Measurements from ENCODE around the gene RIN3.

Gene RIN3

GRCh38 chr14:92556863-92557543 lies 43.4 kb downstream of the RIN3 start:
- DNase-seq = no peak

- no peak for DNase-seq
Measured at GRCh38 chr14:92557544-92557912, 43.9 kb downstream of the RIN3 start.

- DNase-seq = no peak
Measured at GRCh38 chr14:92558319-92558718, 44.7 kb downstream of the RIN3 start.

DNA sequence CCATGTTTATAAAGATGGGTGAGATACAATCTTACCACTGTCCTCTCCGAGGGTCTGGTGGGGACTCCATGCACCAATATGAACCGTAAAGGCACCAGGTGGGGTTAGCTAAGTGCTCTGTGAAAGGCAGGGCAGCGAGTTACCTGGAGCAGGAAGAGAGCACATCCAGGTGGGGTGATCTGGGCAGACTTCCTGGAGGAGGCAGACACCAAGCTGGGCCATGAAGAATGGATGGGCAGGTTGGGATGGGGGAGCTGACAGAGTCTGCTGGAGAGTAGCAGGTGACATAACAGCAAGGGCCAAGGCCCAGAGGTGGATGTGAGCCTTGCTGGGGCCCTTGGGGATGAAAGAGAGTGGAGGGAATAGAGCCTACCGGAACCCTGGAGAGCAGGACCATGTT lies 45.9 kb downstream of the RIN3 start:
- no peak for DNase-seq

GRCh38 chr14:92560106-92560865 lies 46.7 kb downstream of the RIN3 start:
- DNase-seq = no peak

DNA sequence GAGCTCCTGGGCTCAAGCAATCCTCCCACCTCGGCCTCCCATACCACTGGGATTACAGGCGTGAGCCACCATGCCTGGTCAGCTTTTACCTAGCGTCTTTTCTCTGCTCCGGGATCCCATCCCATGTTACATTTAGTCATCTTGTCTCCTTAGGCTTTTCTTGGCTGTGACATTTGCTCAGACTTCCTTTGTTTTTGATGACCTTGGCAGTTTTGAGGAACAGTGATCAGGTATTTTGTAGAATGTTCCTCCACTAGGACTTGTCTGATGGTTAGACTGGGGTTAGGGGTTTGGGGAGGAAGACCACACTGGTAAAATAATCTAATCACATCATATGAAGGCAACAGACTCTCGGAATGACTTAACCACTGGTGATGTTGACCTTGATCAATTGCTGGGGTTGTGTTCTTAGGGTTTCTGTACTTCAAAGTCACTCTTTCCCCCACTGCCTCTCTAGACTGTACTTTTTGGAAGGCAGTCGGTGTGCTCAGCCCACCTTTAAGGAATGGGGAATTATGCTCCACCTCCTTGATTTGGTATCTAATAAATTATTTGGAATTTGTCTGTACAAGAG lies 48.4 kb downstream of the RIN3 start:
- no peak for DNase-seq

GRCh38 chr14:92563359-92563758 lies 49.8 kb downstream of the RIN3 start:
- DNase-seq = no peak

DNA sequence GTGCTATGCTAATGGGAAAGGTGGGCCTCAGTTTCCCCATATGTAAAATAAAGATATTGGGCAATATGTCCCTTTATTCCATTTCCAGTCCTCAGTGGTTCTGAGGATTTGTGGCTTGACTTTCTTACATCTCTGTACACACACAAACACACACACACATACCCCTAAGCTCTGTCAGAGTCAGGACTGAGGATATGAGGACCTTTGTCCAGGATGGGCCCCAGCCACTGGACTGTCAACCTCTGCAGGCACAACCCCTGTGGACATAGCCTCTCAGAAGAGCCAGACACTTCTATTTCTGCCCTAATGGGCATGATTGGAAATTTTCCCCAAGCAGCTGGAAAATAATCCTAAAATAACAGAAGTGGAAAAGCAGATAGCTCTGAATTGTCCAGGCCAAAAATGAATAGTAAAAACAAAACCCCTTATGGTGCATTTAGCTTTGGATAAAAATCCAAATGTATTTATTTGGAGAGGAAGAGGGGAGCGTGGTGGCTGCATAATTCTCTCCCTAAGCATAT lies 50.2 kb downstream of the RIN3 start:
- DNase-seq = no peak

GRCh38 chr14:92564344-92565039 lies 50.9 kb downstream of the RIN3 start:
- DNase-seq = no peak

GRCh38 chr14:92565040-92565717 lies 51.6 kb downstream of the RIN3 start:
- no peak for DNase-seq

DNA sequence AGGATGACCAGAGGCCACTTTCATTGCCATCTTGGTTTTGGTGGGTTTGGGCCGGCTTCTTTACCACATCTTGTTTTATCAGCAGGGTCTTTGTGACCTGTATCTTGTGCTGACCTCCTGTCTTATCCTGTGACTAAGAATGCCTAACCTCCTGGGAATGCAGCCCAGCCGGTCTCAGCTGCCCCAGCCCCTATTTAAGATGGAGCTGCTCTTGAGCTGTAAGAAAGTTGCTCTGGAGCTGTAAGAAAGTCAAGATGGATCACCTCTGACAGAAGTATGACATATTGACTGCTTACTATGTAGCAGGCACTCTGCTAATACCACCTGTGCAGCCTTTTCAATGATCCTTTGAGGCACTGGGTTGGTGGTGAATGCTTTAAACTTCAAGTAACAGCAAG lies 52.1 kb downstream of the RIN3 start:
- DNase-seq = no peak

DNA sequence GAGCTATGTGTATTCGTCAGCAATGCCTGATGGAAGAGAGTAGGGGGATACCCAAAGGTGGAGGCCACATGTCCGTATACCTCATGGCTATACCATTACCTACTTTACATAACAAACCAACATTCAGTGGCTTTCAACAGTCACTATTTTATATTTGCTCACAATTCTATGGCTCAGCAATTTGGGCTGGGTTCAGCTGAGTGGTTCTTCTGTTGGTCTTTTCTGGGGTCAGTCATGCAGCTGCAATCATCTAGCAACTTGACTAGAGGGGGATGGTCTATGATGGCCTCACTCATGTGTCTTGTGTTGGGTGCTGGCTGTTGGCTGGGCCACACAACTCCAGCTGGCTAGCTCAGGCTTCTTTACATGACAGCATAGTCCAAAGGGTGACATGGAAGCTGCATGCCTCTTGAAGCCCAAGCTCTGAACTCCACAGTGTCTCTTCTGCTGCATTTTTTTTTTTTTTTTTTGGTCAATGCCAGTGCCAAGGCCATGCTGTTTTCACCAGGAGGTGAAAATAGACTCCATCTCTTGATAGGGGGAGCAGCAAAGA lies 53.7 kb downstream of the RIN3 start:
- DNase-seq = no peak

DNA sequence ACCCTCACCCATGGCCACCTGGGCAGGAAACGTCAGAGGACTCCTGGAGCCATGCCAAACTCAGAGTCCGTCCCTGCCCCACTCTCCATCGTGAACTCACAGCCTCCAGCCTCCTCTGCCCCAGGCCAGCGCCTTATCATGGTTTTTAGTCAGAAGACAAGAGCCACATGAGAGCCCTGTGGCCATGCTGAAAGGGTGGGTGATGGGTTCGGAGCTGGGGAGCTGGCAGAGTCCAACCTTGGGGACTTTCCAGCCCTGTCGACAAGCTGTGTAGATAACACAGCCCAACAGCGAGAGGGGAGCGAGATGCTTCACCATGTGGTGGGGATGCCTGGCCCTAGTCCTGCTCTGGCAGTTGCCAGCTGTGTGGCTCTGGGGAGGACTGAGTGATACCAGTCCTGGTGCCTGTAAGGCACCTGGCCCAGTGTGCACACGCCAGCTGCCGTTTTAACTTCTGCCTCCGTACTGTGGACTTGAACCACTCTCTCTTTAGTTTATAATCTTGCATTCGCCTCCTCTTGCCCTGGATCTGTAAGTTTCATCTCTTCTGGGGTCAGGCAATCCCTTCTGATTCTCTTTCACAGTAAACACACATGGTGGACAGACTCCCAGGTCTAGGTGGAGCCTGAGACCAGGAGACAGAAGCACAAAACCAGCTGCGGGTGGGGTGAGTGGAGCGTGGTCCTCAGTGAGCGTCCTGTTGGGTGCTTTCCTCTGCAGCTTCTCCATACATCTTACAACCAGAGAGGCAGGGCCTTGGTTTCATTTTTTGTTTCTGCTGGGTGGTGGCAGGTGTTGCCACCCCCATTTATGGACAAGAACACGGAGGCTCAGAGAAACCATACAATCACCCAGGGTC lies 55.3 kb downstream of the RIN3 start:
- DNase-seq = no peak

- no peak for DNase-seq
Measured at GRCh38 chr14:92570674-92571262, 57.2 kb downstream of the RIN3 start.

GRCh38 chr14:92572050-92572449 lies 58.5 kb downstream of the RIN3 start:
- DNase-seq = no peak

DNA sequence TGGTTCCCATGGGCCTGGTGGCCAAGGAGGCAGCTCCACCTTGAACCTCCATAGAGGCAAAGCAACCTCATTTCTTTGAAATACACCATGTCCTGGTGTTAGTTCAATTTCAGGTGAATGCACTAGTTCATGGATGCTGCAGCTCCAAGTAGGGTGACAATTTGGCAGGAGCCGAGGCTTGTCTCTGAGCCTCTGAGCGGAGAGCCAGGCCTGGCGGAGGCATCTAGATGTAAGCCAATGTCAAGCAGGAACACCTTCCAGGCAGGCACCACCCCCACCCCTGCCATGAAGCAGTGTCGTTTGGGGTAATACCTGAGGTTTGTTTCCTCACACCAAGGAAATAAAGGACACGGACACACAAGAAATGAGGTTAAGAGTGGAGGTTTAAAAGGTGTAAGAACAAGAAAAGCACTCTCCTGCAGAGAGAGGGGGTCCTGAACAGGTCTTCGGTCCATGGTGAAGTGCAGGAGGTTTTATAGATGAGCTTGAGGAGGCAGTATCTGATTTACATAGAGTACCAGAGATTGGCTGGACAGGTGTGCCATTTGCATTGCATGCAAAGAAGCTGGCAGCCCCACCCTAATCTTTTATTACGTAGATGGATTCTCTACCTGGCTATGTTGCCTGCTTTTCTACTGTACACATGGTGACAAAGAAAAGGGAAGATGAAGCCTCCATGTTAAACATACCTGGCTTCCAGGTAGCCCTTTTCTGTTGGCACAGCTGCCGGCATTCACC lies 60.3 kb downstream of the RIN3 start:
- no peak for DNase-seq

DNA sequence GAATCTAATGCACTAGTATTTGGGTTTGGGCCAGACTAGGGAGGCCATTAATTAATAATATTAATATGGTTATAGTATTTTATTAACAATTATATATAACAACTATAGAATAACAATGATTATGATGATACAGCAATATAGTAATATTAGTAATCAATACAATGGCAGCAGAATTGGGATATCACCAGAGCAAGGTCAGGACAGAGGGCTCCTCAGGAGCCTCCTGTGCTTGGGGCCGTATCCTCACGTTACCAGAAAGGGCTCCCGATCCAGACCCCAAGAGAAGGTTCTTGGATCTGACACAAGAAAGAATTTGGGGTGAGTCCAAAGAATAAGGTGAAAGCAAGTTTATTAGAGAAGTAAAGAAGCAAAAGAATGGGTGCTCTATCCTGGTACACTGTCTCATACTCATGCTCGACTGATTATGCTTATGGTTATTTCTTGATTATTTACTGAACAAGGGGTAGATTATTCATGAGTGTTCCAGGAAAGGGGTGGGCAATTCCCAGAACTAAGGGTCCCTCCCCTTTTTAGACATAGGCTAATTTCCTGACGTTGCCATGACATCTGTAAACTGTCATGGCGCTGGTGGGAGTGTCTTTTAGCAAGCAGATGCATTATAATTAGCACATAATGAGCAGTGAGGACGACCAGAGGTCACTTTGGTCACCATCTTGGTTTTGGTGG lies 61.6 kb downstream of the RIN3 start:
- DNase-seq = no peak

DNA sequence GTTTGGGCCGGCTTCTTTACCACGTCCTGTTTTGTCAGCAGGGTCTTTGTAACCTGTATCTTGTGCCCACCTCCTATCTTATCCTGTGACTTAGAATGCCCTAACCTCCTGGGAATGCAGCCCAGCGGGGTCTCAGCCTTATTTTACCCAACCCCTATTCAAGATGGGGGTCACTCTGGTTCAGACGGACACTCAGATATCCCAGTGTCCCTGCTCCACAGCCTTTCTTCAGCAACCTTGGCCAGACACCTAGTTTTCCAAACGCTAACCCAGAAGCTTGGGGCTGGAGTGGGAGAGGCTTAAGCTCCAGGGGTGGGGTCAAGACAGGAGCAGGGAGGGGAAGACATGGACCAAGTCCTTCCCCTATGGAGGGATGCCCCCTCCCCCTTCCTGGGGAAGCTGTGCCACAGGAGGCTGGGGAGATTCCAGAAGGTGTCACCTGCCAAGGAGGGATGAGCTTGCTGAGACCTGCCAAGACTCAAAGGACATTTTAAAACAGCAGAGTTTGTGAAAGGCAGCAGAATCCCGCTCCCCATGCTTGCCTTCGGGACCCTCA lies 62.2 kb downstream of the RIN3 start:
- DNase-seq = no peak

- DNase-seq = no peak
Measured at GRCh38 chr14:92577321-92577742, 63.8 kb downstream of the RIN3 start.
